ENCODE data around the gene ETV6.
A peak's percentile ranks its signal among the peaks of the same experiment; 100 is the strongest.
"Not testable (repeated sequence)": the region's sequence is repeated elsewhere in the genome, so short reads cannot be mapped to it uniquely, and the experiment has no call there.

Gene ETV6

DNA sequence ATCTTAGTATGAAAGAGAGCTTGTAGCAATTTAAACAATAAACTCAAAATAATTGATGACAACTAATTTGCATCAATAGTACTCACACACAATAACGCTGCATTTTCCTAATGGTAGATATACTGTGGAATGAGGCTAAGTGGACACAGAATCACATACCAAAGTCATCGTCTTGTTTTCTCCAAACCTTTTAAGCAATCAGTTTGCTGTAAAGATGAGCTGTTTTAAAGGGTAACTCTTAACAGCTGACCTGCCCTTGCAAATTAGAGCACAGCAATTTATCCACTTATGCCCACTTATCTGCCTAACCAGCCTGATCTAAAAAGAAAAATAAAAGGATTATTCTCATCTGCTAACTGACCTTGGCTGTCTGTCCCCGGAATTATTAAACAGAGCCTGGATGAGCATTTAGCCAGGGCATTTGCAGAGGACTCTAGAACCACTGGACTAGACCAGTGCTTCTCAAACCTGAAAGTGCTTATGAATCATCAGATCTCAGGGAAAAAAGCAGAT, 247.0 kb downstream of the ETV6 start:
- peak; percentile 33 for FAIRE-seq

DNA sequence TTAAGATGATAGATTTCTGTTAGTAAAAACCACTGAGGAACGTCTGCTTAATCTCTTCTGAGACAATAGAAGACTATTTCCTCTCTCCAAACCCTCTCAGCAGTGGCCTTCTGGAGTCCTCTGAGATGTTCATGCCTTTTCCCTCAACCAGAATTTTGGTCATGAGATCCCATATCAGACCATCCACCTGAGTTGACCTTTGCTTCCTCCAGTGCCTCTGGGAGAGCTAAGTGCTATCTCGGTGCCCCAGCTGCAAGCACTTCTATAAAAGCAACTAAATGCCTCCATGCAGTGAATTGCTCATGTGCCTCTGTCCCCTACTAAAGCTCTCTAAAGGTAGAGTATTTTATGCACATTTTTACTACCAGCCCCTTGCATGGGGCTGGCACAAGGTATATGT, 248.4 kb downstream of the ETV6 start:
- FAIRE-seq: no peak

GRCh38 chr12:11901701-11902524, 252.4 kb downstream of the ETV6 start:
- FAIRE-seq: no peak

DNA sequence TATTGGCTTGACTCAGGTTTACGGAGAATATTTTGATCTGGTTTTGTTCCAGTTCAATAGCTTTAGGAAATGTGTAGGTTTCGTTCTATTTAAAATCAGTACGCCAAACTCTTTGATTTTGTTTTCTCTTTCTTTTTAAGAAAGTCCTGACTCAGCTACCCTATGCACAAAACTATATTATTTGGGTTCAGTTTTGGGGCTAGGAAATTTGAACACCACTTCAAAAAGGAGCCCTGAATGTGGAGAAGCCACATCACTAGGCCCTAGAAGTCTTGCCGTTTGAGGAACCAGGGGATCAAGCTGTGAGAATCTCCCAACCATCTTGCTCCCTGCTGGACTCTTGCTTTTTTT, 253.0 kb downstream of the ETV6 start:
- FAIRE-seq: no peak

GRCh38 chr12:11904124-11904523, 254.7 kb downstream of the ETV6 start:
- FAIRE-seq: no peak

- no peak for FAIRE-seq
These were observed 256.1 kb downstream of the ETV6 start for GRCh38 chr12:11905534-11905933.

- FAIRE-seq: no peak
These were observed 256.9 kb downstream of the ETV6 start for GRCh38 chr12:11906286-11906935.

- no peak for FAIRE-seq
These were observed 258.2 kb downstream of the ETV6 start for GRCh38 chr12:11907625-11908024.

DNA sequence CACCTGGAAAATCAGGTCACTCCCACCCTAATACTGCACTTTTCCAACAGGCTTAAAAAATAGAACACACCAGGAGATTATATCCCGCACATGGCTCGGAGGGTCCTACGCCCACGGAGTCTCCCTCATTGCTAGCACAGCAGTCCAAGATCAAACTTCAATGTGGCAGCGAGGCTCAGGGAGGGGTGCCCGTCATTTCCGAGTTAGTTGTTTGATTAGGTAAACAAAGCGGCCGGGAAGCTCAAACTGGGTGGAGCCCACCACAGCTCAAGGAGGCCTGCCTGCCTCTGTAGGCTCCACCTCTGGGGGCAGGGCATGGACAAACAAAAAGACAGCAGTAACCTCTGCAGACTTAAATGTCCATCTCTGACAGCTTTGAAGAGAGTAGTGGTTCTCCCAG, 259.9 kb downstream of the ETV6 start:
- not testable (repeated sequence) for FAIRE-seq

GRCh38 chr12:11916113-11916512, 266.6 kb downstream of the ETV6 start:
- no peak for FAIRE-seq

DNA sequence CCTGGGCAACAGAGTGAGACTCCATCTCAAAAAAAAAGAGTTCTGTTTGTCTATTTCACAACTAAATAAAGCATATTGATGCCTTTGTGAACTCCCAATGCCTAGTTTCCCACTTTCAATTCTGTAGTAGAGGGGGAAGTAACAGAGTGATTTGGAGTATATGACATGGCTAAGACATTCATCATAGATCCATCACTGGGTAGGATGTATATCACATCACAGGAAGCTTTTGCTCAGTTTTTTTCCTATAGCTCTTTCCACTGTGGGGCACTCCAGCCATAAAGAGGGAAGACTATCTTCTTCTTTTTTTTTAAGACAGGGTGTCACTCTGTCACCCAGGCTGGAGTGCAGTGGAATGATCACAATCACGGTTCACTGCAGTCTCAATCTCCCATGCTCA, 267.3 kb downstream of the ETV6 start:
- no peak for FAIRE-seq

DNA sequence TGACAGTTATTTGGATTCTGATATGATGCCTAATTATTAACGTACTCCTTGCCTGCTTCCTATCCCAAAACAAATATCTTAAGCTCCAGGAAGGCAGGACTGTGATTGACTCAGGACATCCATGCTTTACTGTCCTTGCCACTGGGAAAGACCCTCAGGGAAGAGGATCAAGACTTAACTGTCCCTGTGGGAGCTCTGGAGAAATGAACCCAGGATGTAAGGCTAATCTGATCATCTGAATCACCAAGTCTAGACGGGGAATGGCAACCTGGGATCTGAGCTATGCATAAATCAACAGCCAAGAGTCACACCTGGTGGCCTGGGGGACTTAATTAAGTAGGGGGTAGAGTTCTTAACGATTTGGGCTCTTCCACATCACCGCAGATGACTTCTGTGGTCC, 268.0 kb downstream of the ETV6 start:
- FAIRE-seq: no peak

- FAIRE-seq: no peak
These were observed 270.8 kb downstream of the ETV6 start for GRCh38 chr12:11920231-11920630.

DNA sequence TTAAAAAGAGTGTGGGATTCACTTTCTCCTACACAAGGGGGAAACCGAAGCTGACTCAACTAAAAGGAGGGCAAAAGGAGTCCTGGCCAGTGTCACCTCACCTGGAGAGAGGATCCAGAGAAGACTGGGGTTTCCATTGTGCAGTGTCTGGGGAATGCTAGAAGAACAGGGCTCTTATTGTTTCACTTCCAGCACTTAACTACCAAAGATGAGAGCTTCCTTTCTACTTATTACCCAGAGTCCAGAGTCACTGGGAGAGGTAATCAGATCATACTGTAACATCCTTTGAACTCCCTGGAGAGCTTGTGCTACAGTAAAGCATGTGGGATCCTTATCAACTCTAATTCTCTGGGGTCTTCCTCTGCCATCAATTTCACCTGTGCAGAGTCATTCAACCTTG, 272.9 kb downstream of the ETV6 start:
- no peak for FAIRE-seq

GRCh38 chr12:11923067-11923466, 273.6 kb downstream of the ETV6 start:
- no peak for FAIRE-seq

- FAIRE-seq: no peak
These were observed 277.9 kb downstream of the ETV6 start for GRCh38 chr12:11927286-11927935.

- FAIRE-seq: no peak
These were observed 280.2 kb downstream of the ETV6 start for GRCh38 chr12:11929714-11930113.

DNA sequence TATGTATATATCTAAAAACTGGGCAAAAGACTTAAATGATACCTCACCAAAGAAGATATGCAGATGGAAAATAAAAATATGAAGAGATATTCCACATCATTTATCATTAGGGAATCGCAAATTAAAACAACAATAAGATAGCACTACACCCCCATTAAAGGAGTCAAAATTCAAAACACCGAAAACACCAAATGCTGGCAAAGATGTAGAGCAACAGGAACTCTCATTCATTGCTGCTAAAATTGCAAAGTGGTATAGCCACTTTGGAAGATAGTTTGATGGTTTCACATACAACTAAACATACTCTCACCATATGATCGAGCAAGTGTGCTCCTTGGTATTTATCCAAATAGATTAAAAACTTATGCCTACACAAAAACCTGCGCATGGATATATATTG, 289.7 kb downstream of the ETV6 start:
- no peak for FAIRE-seq

- FAIRE-seq: no peak
These were observed 292.3 kb downstream of the ETV6 start for GRCh38 chr12:11941606-11942337.

- FAIRE-seq: peak; percentile 9
These were observed 294.6 kb downstream of the ETV6 start for GRCh38 chr12:11943919-11944700.
